ENCODE data around the gene TWF2.

DNA sequence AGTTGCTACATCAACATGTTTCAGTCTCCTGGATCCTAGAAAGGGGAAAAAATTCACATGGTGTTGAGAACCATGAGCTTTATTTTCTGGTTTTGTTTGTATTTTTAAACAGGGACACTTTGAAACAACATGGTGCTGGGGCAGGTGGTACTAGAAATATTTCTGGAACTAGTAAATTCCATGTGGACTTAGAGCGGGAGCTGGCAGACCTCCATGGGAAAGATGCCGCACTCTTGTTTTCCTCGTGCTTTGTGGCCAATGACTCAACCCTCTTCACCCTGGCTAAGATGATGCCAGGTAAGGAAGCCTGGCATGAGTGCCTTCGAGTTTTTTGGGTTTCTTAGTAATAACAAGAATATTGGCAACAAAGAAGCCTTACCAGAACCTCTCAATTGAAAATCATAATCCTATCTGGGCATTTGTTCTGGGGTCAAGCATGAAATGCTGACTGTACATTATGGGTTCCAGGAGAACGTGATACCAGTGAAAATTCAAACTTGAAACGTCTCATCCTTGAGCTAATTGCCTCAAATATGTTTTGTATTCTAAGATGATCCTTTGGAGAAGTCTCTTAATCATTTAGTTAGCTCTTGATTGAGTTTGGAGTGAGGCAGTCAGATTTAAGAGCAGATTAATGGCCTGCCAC is 33.1 kb downstream of the TWF2 start:
- TF ChIP-seq ETV6 (CRISPR knock-in tag; conservative IDR thresholded peaks at IDR 0.05), result no peak
- TF ChIP-seq, protein P1, sequence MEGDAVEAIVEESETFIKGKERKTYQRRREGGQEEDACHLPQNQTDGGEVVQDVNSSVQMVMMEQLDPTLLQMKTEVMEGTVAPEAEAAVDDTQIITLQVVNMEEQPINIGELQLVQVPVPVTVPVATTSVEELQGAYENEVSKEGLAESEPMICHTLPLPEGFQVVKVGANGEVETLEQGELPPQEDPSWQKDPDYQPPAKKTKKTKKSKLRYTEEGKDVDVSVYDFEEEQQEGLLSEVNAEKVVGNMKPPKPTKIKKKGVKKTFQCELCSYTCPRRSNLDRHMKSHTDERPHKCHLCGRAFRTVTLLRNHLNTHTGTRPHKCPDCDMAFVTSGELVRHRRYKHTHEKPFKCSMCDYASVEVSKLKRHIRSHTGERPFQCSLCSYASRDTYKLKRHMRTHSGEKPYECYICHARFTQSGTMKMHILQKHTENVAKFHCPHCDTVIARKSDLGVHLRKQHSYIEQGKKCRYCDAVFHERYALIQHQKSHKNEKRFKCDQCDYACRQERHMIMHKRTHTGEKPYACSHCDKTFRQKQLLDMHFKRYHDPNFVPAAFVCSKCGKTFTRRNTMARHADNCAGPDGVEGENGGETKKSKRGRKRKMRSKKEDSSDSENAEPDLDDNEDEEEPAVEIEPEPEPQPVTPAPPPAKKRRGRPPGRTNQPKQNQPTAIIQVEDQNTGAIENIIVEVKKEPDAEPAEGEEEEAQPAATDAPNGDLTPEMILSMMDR (CRISPR knock-in tag; IDR thresholded peaks at IDR 0.05), result no peak
- TF ChIP-seq NR2C2 (CRISPR knock-in tag; IDR thresholded peaks at IDR 0.05; ENCODE audit: borderline replicate concordance), result no peak
- TF ChIP-seq KAT2B (IDR thresholded peaks at IDR 0.05; ENCODE audit: borderline replicate concordance, low read depth, low read length), result no peak
- no peak for TF ChIP-seq CEBPG (CRISPR knock-in tag; IDR thresholded peaks at IDR 0.05)
- TF ChIP-seq TBL1XR1 (IDR thresholded peaks at IDR 0.05; ENCODE audit: borderline replicate concordance, low read length, partially characterized antibody), result no peak
- TF ChIP-seq MEIS1 (CRISPR knock-in tag; IDR thresholded peaks at IDR 0.05; ENCODE audit: borderline replicate concordance), result no peak
- TF ChIP-seq ZNF124 (CRISPR knock-in tag; IDR thresholded peaks at IDR 0.05), result no peak
